ENCODE measurements around the gene NANOS2.

NANOS2 gene

GRCh38 chr19:45890877-45891276, 23.7 kb downstream of the NANOS2 start:
- no peak for DNase-seq

GRCh38 chr19:45889210-45889885, 25.2 kb downstream of the NANOS2 start:
- DNase-seq = peak; percentile 77

GRCh38 chr19:45887200-45887710, 27.3 kb downstream of the NANOS2 start:
- DNase-seq = no peak

GRCh38 chr19:45886427-45887199, 28.0 kb downstream of the NANOS2 start:
- peak; percentile 96 for DNase-seq

- peak; percentile 92 for DNase-seq
Observed at GRCh38 chr19:45885556-45886426, 28.8 kb downstream of the NANOS2 start, which contains the start of gene IRF2BP1. TSS of gene IRF2BP1 (minus strand) at chr19:45886141. CDS start at chr19:45885774, 367 bp downstream.

- peak; percentile 16 for DNase-seq
Observed at GRCh38 chr19:45884682-45885555, 29.7 kb downstream of the NANOS2 start.

- no peak for DNase-seq
Observed at GRCh38 chr19:45883881-45884681, 30.5 kb downstream of the NANOS2 start.

- DNase-seq = no peak
Observed at GRCh38 chr19:45883586-45883880, 31.0 kb downstream of the NANOS2 start.

GRCh38 chr19:45882652-45883585, 31.7 kb downstream of the NANOS2 start:
- DNase-seq = peak; percentile 88

- no peak for DNase-seq
Observed at GRCh38 chr19:45881909-45882528, 32.6 kb downstream of the NANOS2 start.

GRCh38 chr19:45881082-45881908, 33.3 kb downstream of the NANOS2 start:
- no peak for DNase-seq

- DNase-seq = no peak
Observed at GRCh38 chr19:45879971-45880370, 34.6 kb downstream of the NANOS2 start.

GRCh38 chr19:45879055-45879454, 35.5 kb downstream of the NANOS2 start:
- no peak for DNase-seq

GRCh38 chr19:45878043-45878794, 36.4 kb downstream of the NANOS2 start:
- no peak for DNase-seq

GRCh38 chr19:45876411-45877197, 38.0 kb downstream of the NANOS2 start:
- peak; percentile 20 for DNase-seq

- DNase-seq = no peak
Observed at GRCh38 chr19:45876161-45876410, 38.5 kb downstream of the NANOS2 start.

GRCh38 chr19:45874620-45874966, 40.0 kb downstream of the NANOS2 start:
- no peak for DNase-seq

Data from hematopoietic multipotent progenitor cell treated with erythropoietin and hydrocortisone succinate and interleukin-3 and kit ligand, for 8 days (in vitro differentiated cells).